Fibroblast of mammary gland (primary cell): ENCODE results near the gene NEDD4L.

ENCODE experiments used
- DNase-seq: peaks from one replicate; pipeline ENCODE4 v3.0.0-alpha.2; 2010; ENCODE audit warnings: low read depth
- H3K4me3 ChIP-seq: 2 replicates; pipeline ENCODE4 v1.5.1; 2011; ENCODE audit warnings: low read depth, mild to moderate bottlenecking, low read length, moderate library complexity; ENCODE audit not compliant: control insufficient read depth
- TF ChIP-seq, protein P1 (sequence below): conservative IDR thresholded peaks from 2 replicates; pipeline ENCODE4 v1.5.1; 2011; ENCODE audit warnings: low read depth, low read length, inconsistent platforms; ENCODE audit not compliant: control insufficient read depth, insufficient read depth

Gene NEDD4L

DNA sequence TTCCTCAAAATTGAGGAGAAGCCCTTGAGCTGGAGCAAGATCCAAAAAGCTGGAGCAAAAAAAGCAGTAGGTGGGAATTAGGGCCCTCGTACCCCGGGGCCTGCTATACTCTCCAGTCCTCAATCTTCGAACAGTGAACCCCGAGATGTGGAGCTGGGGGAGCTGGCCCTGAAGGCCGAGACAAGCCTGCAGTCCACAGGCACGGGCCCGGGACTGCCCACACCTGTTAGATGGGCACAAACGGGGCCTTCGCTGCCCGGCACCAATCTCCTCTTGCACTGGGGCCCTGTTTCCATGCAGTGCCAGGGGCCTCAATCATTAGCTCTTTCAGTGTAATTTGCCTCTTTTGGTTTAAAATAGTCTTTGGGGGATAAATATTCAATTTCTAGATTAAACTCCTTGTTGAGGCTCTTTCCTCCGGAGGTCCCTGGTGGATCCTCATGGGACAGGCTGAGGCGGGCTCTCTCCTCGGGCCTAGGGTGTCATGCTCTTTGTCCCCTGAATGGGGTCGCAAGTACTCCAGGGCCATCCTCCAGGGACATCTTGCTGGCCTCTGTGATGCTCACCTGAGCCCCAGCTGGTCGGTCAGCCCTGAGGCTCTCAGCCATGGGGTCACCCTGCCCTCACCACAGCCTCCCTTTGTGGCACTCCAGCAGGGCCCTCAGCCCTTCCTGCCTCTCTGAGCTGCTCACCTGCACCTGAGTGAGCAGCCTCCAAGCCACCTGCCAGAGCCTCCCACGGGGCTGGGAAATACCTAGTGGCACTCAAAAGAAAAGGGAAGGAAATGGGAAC is 361.3 kb downstream of the NEDD4L start:
- TF ChIP-seq, protein P1, sequence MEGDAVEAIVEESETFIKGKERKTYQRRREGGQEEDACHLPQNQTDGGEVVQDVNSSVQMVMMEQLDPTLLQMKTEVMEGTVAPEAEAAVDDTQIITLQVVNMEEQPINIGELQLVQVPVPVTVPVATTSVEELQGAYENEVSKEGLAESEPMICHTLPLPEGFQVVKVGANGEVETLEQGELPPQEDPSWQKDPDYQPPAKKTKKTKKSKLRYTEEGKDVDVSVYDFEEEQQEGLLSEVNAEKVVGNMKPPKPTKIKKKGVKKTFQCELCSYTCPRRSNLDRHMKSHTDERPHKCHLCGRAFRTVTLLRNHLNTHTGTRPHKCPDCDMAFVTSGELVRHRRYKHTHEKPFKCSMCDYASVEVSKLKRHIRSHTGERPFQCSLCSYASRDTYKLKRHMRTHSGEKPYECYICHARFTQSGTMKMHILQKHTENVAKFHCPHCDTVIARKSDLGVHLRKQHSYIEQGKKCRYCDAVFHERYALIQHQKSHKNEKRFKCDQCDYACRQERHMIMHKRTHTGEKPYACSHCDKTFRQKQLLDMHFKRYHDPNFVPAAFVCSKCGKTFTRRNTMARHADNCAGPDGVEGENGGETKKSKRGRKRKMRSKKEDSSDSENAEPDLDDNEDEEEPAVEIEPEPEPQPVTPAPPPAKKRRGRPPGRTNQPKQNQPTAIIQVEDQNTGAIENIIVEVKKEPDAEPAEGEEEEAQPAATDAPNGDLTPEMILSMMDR, result no peak
- H3K4me3 ChIP-seq, result no peak overlapping the region
- no peak for DNase-seq

DNA sequence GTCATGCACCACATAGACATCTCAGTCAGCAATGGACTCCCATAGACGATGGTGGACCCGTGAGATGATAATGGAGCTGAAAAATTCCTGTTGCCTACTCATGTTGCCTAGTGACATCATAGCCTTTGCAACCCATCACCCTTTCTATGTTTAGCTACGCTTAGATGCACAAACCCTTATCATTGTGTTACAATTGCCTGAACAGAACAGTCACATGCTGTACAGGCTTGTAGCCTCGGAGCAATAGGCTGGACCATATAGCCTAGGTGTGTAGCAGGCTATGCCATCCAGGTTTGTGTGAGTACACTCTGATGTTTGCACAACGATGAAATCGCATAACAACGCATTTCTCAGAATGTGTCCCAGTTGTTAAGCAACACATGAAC is 363.2 kb downstream of the NEDD4L start:
- DNase-seq, result no peak
- H3K4me3 ChIP-seq, result no peak overlapping the region
- TF ChIP-seq, protein P1, result no peak

DNA sequence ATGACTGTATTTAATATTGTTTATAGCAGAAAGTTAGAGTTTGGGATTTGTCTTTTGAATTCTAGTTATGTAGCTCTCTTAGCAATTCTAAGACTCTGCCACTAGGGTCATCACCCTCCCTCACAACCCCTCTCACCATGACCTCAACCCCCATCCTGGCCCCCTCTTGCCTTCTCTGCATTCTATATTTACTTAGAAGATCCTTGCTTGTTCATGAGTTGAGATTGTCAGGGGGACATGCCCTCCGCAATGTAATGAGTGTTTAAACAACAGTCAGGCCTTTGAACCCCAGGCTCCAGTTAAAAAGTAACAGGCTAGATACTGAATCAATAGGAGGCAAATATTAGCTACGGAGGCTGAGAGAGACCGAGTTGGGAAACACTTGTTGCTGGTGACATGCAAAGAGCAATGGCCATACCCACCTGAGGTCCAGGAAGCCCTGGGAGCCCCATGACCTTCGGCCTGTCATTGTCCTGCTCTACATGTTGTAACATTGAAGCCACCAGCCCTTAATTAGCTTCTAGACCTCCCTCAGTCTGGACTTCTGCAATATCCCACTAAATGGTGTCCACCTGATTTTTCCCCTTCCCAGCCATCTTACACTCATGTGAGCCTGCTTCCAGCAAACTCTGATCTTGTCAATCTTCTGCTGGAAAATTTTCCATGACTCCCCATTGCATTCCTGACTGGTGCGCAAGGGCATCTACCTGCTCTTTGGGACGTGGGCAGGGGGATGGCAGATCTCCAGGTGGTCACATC is 363.8 kb downstream of the NEDD4L start:
- TF ChIP-seq, protein P1, result no peak
- H3K4me3 ChIP-seq, result no peak overlapping the region
- no peak for DNase-seq

DNA sequence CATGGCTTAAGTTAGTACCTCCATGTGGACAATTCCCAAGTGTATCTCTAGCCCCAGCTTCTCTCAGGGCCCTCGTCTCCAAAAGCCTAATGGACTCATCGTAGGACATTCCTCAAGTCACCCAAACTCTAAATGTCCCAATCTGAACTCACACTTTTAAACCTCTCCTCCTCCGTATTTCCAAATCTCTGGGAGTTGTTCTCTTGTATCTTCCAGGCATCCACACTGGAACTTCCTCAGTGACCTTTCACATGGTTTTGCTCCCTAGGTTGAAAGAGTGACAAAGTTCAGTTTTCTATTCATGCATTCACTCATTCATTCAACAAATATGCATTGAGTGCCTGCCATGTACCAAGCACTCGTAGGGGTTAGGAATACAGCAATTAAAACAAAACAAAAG is 364.6 kb downstream of the NEDD4L start:
- TF ChIP-seq, protein P1, result no peak
- no peak for DNase-seq
- no peak overlapping the region for H3K4me3 ChIP-seq

DNA sequence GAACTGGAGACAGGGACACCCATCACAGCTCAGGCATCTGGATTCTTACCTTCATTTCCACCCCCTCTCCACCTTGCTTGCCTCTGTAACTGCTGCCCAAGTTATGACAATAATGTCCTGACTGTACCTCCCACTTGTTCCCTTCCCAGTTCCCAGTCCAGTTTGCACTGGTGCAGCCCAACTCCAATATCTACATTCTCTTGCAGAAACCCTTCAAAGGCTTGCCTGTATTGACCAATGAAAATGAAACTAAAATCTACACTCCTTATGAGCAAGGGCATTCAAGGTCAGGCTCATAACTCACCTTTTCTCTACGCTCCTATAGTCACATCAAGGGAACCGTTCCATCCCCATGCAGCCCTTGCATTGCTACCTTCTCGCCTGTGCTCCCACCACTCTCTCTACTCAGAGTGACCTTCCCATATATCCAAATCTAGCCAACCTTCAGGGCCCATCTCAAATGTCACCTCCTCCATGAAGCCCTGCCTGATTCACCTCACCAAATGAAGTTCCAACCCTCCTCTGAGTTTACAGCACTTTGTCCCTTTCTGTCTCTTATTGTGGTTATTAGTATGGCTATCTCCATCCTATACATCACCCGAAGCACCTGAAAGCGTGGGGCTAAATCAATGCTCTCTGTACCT is 365.9 kb downstream of the NEDD4L start:
- no peak overlapping the region for H3K4me3 ChIP-seq
- no peak for DNase-seq
- TF ChIP-seq, protein P1, result no peak

DNA sequence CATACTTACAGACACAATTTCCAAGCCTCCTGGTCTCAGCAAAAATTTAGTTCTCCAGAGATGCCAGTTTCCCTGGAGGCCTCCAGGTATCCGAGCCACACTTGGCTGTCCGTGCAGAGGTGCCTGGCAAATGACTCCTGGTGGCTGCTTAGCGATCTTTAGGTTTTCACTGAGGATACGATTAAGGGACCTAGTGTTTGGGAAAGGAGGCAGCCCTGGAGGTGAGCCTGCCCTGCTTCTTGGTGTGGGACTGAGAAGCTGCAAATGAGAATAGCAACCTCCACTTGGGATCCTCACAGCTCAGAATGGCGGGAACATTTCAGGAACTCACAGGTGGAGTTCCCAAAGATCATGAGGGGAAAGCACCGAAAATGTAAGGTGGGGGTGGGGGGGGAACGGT is 367.3 kb downstream of the NEDD4L start:
- no peak for DNase-seq
- H3K4me3 ChIP-seq, result no peak overlapping the region
- TF ChIP-seq, protein P1, result no peak
